ENCODE data around the gene PDGFB.
A peak's percentile ranks its signal among the peaks of the same experiment; 100 is the strongest.

PDGFB gene

DNA sequence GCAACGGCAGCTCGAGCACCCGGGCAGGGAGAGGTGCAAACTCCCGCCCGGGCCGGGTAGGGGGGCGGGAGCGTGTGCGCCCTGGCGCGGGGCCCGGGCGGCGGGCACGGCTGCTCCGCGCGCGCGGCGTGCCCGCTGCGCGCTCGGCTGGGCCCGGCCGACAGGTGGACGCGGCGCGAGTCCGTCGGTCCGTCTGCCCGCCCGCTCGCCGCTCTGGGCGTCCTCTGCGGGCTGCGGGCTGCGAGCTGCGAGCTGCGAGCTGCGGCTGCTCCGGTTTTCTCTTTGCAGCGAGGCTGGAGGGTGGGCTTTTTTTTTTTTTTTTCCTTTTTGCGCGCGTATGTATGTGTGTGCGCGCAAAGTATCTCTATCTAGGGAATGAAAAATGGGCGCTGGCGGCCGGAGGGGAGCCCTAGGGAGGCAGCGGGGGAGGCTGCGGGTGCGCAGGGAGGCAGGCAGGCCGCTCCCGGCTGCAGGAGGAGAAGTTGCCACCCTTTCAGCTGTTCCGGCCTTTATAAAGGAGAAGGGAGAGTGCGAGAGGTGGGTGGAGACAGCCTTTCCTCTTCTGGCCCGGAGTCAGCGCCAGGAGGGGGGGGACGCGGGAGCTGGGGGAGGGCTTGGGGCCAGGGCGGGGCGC lies at the start of gene PDGFB:
Gene PDGFB (minus strand): TSS at position 487 of the 634 bp plus-strand sequence. CDS start 1,019 bp downstream, outside the sequence.
- Mint-ChIP-seq H3K27ac (ENCODE audit: low read depth) (peak within 1 kb of the TSS; percentile 89), H3K9me3 (no peaks in the 10 kb centered on the region), H3K4me3 (peak within 1 kb of the TSS; percentile 95), H3K36me3 (ENCODE audit: insufficient read depth) (peaks cover 35% of the 10 kb centered on the region), H3K4me1 (peaks cover 39% of the 10 kb centered on the region), H3K27me3 (no peaks in the 10 kb centered on the region)
- DNase-seq (ENCODE audit: low spot score in 2 of 2) = no peak
- ATAC-seq (replicated peaks; ENCODE audit: extremely low read depth, poor library complexity, severe bottlenecking) = no peak

DNA sequence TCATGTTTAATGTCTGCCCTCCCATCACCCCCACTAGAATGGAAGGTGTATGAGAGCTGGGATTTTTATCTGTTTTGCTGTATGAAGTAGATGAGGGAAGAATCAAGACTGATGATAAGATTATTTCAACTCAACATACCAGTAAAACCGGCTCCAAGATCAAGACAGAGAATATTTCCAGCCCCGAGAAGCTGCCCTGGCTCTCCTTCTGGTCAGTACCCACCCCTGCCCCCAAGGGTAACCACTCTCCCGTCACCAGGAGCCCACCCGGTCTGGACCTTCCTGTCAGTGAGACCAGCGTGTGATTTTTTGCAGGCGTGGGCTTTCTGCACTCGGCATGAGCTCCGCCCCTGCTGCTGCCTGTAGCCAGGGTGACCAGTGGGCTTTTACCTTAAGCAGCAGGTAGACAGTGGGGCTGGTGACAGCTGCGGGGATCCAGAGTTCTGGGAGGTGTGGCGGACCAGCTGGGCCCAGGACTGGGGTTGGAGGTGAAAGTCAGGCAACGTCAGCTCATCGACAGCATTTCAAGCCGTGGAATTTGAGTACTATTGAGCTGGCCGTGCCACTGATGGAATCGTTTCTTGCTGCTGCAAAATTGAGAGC lies 49.1 kb upstream of the PDGFB start:
- Mint-ChIP-seq H3K4me3 (no peak overlapping the region), H3K9me3 (no peaks in the 10 kb centered on the region), H3K4me1 (peaks cover 10% of the 10 kb centered on the region), H3K36me3 (ENCODE audit: insufficient read depth) (peaks cover 2% of the 10 kb centered on the region), H3K27ac (ENCODE audit: low read depth) (no peak overlapping the region), H3K27me3 (peaks cover 18% of the 10 kb centered on the region)
- no peak for ATAC-seq (replicated peaks; ENCODE audit: extremely low read depth, poor library complexity, severe bottlenecking)
- no peak for DNase-seq (ENCODE audit: low spot score in 2 of 2)

DNA sequence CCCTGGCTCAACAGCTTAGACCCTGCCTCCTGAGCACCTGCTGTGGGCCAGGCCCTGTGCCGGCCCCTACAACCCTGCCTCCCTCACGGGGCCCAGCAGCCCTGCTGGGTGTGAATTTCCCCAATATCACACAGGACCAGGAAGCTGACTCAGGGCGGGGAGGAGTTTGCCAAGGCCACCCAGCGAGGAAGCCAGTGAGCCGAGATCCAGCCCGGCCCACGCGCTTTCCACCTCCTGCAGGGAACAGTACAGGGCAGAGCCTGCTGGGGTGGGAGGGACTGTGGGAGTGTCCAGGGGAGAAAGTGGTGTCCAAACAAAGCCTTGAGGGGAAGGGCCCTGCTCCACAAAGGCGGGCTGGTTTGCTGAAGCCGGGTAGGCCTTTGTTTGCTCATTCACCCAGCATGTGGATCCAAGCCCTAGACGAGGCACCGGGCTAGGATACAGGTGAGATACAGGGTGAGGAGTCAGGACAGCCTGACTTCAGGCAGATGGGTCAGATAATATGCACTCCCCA lies 47.8 kb upstream of the PDGFB start:
- ATAC-seq (replicated peaks; ENCODE audit: extremely low read depth, poor library complexity, severe bottlenecking) (no peak), DNase-seq (ENCODE audit: low spot score in 2 of 2) (no peak)
- no peaks in the 10 kb centered on the region for H3K9me3 Mint-ChIP-seq
- H3K4me3 Mint-ChIP-seq = no peak overlapping the region
- peaks cover 6% of the 10 kb centered on the region for H3K4me1 Mint-ChIP-seq
- no peak overlapping the region for H3K27ac Mint-ChIP-seq (ENCODE audit: low read depth)
- peaks cover under 1% of the 10 kb centered on the region for H3K36me3 Mint-ChIP-seq (ENCODE audit: insufficient read depth)
- H3K27me3 Mint-ChIP-seq = peaks cover 9% of the 10 kb centered on the region

DNA sequence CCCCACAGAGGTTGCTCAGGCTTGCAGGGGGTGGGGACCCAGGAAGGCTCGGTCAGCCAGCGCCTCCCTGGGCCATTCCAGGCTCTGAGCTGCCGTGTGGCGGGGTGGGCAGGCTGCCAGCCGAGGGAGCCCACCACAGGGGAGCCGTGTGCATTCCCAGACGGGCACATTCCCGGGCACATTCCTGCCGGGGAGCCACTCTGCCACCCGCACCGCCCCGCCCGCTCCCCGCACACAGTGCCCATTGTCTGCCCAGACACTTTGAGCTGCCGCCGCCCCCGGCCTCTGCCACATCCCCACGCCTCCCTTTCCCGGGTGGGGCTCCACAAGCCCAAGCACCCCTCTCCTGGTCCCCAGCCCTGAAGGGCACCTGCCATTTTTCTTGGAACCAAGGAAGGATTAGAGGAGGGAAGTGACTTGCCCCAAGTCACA lies 47.3 kb upstream of the PDGFB start:
- no peaks in the 10 kb centered on the region for H3K36me3 Mint-ChIP-seq (ENCODE audit: insufficient read depth)
- no peak overlapping the region for H3K27ac Mint-ChIP-seq (ENCODE audit: low read depth)
- H3K4me3 Mint-ChIP-seq = no peak overlapping the region
- peaks cover 12% of the 10 kb centered on the region for H3K4me1 Mint-ChIP-seq
- no peak for ATAC-seq (replicated peaks; ENCODE audit: extremely low read depth, poor library complexity, severe bottlenecking)
- H3K27me3 Mint-ChIP-seq = peaks cover 9% of the 10 kb centered on the region
- H3K9me3 Mint-ChIP-seq = no peaks in the 10 kb centered on the region
- no peak for DNase-seq (ENCODE audit: low spot score in 2 of 2)

DNA sequence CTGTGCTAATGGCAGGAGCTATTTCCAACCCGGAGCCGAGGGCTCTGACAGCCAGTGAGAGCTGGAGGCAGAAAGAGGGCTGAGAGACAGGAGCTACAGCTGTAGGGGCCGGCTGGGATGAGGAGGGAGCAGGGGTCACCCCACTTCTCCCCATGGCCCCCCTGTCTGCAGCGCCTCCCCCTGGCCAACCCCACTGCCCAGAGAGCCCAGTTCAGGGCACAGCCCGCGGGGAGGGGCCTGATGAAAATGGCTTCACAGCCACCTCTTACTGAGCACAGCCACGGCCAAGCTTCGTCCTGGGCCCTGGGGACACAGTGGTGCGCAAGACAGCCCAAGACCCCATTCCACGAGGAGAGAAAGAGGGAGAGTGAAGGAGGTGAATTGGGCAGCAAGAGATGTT lies 46.7 kb upstream of the PDGFB start:
- no peaks in the 10 kb centered on the region for H3K36me3 Mint-ChIP-seq (ENCODE audit: insufficient read depth)

DNA sequence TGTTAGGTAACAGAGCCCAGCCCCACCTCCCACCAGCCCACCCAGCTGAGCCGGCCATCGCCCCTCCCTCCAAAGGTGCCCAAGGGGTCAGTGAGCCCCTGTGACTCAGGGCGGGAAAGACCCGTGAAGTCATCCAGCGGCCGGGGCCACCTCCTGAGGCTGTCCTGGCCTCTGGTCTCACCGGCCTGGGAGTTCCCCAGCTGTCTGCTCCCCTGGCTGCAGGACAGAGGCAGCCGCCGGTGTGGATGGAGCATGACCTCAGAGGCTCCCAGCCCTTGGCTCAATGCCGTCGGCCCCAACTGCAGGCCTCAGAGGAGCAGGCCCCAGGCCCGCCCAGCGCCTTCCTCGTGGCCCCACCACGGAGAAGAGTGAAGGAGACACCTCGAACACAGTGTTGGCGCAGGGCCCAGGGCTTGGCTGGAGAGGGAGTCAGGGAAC lies 46.0 kb upstream of the PDGFB start:
- Mint-ChIP-seq H3K27me3 (peaks cover 9% of the 10 kb centered on the region), H3K4me1 (peaks cover 9% of the 10 kb centered on the region), H3K9me3 (no peaks in the 10 kb centered on the region), H3K4me3 (no peak overlapping the region), H3K36me3 (ENCODE audit: insufficient read depth) (no peaks in the 10 kb centered on the region), H3K27ac (ENCODE audit: low read depth) (no peak overlapping the region)
- DNase-seq (ENCODE audit: low spot score in 2 of 2) (no peak), ATAC-seq (replicated peaks; ENCODE audit: extremely low read depth, poor library complexity, severe bottlenecking) (no peak)

More for the DNA sequence above, 46.7 kb upstream of the PDGFB start:
- Mint-ChIP-seq H3K27ac (ENCODE audit: low read depth) (no peak overlapping the region), H3K9me3 (no peaks in the 10 kb centered on the region), H3K4me1 (peaks cover 12% of the 10 kb centered on the region), H3K4me3 (no peak overlapping the region), H3K27me3 (peaks cover 9% of the 10 kb centered on the region)
- ATAC-seq (replicated peaks; ENCODE audit: extremely low read depth, poor library complexity, severe bottlenecking) (no peak), DNase-seq (ENCODE audit: low spot score in 2 of 2) (no peak)

DNA sequence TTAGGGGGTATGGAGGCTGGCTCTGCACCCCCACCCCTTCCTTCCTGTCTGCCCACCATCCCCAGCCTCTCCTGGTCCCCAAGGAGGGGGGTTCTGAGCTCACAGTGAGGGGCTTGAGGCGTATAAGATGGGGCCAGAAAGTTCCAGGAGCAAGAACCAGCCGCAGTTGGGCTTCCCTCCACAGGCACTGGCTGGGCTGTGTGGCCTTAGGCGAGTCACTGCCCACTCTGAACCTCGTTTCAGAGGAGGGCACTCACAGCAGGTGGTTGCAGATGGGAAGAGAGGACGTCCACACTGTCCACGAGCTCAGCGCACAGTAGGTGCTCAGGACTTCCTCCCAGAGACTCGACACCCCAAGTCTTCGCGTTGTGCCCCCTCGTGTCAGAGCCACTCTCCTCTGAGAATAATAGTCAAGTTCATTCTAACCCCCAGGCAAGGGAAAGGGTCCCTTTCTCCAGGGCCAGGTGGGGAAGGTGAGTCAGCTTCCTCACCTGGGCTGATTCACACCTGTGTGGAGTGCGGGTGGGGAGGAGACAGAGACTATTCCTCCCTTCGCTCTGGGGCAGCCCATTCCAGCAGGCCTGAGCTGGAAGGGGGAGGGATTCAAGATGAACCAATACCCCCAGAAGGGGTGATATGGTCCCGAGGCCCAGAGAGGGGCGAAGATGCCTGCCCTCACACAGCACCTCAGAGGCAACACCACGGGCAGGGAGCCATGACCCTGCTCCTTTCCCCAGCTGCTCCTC lies 45.4 kb upstream of the PDGFB start:
- Mint-ChIP-seq H3K27ac (ENCODE audit: low read depth) (no peak overlapping the region), H3K27me3 (peaks cover 9% of the 10 kb centered on the region), H3K9me3 (no peaks in the 10 kb centered on the region), H3K36me3 (ENCODE audit: insufficient read depth) (no peaks in the 10 kb centered on the region), H3K4me1 (peaks cover 9% of the 10 kb centered on the region), H3K4me3 (no peak overlapping the region)
- ATAC-seq (replicated peaks; ENCODE audit: extremely low read depth, poor library complexity, severe bottlenecking) = no peak
- no peak for DNase-seq (ENCODE audit: low spot score in 2 of 2)

DNA sequence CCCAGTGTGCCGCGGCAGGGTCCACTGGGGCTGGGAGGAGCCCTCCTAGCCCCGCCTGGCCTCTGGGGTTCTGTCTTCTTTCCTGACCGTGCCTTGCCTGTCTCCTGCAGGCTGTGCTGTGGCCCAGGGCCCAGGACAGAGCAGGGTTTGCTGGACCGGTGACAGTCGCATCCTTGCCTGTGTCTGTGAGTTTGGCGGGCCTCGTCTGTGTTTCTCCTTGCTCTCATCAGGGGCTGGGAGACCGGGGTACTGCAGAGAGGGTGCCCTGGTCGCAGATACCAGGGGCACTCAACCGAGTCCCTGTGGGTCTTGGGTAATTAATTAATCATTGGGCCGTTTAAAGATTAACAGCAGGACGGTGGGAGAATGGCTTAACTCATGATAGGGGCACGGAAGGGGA lies 44.8 kb upstream of the PDGFB start:
- Mint-ChIP-seq H3K36me3 (ENCODE audit: insufficient read depth) (no peaks in the 10 kb centered on the region), H3K4me3 (no peak overlapping the region), H3K9me3 (no peaks in the 10 kb centered on the region), H3K27ac (ENCODE audit: low read depth) (no peak overlapping the region), H3K27me3 (peaks cover 9% of the 10 kb centered on the region), H3K4me1 (peaks cover 9% of the 10 kb centered on the region)
- DNase-seq (ENCODE audit: low spot score in 2 of 2) (no peak), ATAC-seq (replicated peaks; ENCODE audit: extremely low read depth, poor library complexity, severe bottlenecking) (no peak)

DNA sequence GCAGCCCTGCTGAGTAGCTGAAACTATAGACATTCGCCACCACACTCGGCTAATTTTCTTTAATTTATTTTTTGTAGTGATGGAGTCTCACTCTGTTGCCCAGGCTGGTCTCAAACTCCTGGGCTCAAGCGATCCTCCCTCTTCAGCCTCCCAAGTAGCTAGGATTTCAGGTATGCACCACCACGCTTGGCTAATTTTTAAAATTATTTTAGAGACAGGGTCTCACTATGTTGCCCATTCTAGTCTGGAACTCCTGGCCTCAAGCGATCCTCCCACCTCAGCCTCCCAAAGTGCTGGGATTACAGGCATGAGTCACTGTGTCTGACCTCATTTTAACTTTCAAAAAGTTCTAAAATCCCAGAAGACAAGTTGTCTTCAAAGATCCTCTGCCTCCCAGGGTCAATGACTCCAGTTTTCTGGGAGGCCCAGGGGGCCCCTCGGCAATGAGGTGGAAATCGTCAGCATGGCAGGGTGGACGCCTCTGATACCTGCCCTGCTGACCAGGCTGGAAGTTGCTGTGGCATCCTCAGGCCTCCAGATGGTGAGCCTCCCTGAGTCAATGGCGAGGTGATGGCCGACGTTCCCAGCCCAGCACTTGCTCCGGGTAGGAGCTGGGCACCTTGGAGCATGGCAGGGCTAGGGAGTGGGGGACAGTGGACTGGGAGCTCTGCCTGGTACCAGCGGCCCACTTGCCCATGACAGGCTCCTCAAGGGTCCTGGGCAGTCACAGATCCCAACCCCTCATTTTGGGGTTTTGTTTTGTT lies 43.5 kb upstream of the PDGFB start:
- no peak overlapping the region for H3K4me3 Mint-ChIP-seq
- DNase-seq (ENCODE audit: low spot score in 2 of 2) (no peak), ATAC-seq (replicated peaks; ENCODE audit: extremely low read depth, poor library complexity, severe bottlenecking) (no peak)
- no peaks in the 10 kb centered on the region for H3K9me3 Mint-ChIP-seq
- H3K36me3 Mint-ChIP-seq (ENCODE audit: insufficient read depth) = no peaks in the 10 kb centered on the region
- no peak overlapping the region for H3K27ac Mint-ChIP-seq (ENCODE audit: low read depth)
- peaks cover 9% of the 10 kb centered on the region for H3K4me1 Mint-ChIP-seq
- H3K27me3 Mint-ChIP-seq = peaks cover 2% of the 10 kb centered on the region

DNA sequence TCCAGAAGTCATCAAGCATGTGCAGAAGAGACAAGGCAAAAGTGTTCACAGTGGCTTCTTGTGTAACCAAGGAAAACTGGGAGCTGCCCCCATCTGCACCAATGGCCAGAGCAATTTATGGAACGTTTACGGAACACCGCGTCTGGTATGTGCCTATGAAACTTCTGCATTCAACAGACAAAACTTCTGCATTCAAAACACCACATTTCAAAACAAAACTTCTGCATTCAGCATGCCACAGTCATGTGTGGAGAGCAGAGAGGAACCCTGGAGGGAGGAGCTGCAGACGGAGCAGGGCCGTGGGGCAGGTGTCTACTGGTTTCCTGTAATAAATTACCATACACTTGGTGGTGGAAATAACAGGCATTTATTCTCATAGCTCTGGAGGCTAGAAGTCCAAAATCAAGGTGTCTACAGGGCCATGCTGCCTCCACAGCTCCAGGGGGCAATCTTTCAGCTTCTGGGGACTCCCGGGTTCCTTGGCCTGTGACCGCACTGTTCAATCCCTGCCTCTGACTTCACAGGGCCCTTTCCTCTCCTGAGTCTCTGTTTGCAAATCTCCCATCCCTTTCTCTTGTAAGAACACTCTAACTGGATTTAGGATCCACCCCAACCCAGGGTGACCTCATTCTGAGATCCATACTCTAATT lies 42.4 kb upstream of the PDGFB start:
- ATAC-seq (replicated peaks; ENCODE audit: extremely low read depth, poor library complexity, severe bottlenecking) (peak; percentile 58), DNase-seq (ENCODE audit: low spot score in 2 of 2) (no peak)
- H3K9me3 Mint-ChIP-seq = no peaks in the 10 kb centered on the region
- no peak overlapping the region for H3K4me3 Mint-ChIP-seq
- H3K27ac Mint-ChIP-seq (ENCODE audit: low read depth) = no peak overlapping the region
- no peaks in the 10 kb centered on the region for H3K36me3 Mint-ChIP-seq (ENCODE audit: insufficient read depth)
- no peaks in the 10 kb centered on the region for H3K27me3 Mint-ChIP-seq
- H3K4me1 Mint-ChIP-seq = peaks cover 9% of the 10 kb centered on the region

DNA sequence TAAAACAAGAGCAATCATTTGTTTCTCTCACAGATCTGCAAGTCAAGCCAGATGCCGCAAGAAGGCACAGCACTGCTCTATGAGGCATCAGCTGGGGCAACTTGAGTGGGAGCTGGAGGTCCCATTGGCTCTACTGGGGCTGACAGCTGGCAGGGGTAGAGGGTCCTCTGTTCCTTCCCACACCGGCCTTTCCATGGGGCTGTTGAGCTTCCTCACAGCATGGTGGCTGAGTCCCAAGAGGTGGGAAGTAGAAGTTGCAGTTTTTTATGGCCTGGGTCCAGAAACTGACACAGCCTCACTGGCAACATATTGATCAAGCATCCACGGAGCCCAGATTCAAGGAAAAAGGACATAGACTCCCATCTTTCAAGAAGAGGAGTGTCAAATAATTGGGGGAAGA lies 40.2 kb upstream of the PDGFB start:
- DNase-seq (ENCODE audit: low spot score in 2 of 2) = no peak
- no peak overlapping the region for H3K4me3 Mint-ChIP-seq
- no peaks in the 10 kb centered on the region for H3K9me3 Mint-ChIP-seq
- H3K27ac Mint-ChIP-seq (ENCODE audit: low read depth) = no peak overlapping the region
- H3K4me1 Mint-ChIP-seq = peaks cover 9% of the 10 kb centered on the region
- H3K27me3 Mint-ChIP-seq = no peaks in the 10 kb centered on the region
- ATAC-seq (replicated peaks; ENCODE audit: extremely low read depth, poor library complexity, severe bottlenecking) = no peak
- H3K36me3 Mint-ChIP-seq (ENCODE audit: insufficient read depth) = no peaks in the 10 kb centered on the region

Measured in central memory CD8-positive, alpha-beta T cell (primary cell).